Endodermal cell (in vitro differentiated cells): Measurements from ENCODE around the gene ADAMTS13. TPM values are rescaled to one million over a fixed set of nuclear protein-coding genes. Genes with fewer than 3 reads are reported as not detected.

Experiments
- DNase-seq: peaks from one replicate; pipeline ENCODE4 v3.0.0-alpha.2; 2017
- H3K27ac ChIP-seq: 2 replicates; pipeline ENCODE4 v1.5.1; 2013; ENCODE audit warnings: mild to moderate bottlenecking, low read depth, low read length, moderate library complexity
- H3K27me3 ChIP-seq: 2 replicates; pipeline ENCODE4 v1.6.1; 2013; ENCODE audit warnings: mild to moderate bottlenecking, low read length, moderate library complexity; ENCODE audit not compliant: insufficient read depth, control insufficient read depth, poor library complexity, severe bottlenecking
- H3K36me3 ChIP-seq: 2 replicates; pipeline ENCODE4 v1.7.0; 2013; ENCODE audit warnings: mild to moderate bottlenecking, low read length, moderate library complexity; ENCODE audit not compliant: control insufficient read depth, insufficient read depth
- H3K4me1 ChIP-seq: one replicate; pipeline ENCODE4 v1.7.0; 2013; ENCODE audit warnings: low read length; ENCODE audit not compliant: control insufficient read depth, insufficient read depth
- H3K4me3 ChIP-seq: 2 replicates; pipeline ENCODE4 v1.5.1; 2013; ENCODE audit warnings: mild to moderate bottlenecking, low read length, moderate library complexity
- H3K9ac ChIP-seq: 2 replicates; pipeline ENCODE4 v1.6.1; 2013; ENCODE audit warnings: mild to moderate bottlenecking, low read length, moderate library complexity; ENCODE audit not compliant: poor library complexity, severe bottlenecking; ENCODE audit errors: extremely low read depth
- H3K9me3 ChIP-seq: 2 replicates; pipeline ENCODE4 v1.6.1; 2013; ENCODE audit warnings: mild to moderate bottlenecking, low read length, moderate library complexity; ENCODE audit not compliant: control insufficient read depth
- H3K27ac Mint-ChIP-seq: 2 replicates; pipeline ENCODE4 v1.8.0; 2020; ENCODE audit warnings: mixed read lengths
- H3K27me3 Mint-ChIP-seq: 2 replicates; pipeline ENCODE4 v1.8.0; 2021; ENCODE audit warnings: mild to moderate bottlenecking, mixed read lengths; ENCODE audit not compliant: insufficient read depth
- H3K36me3 Mint-ChIP-seq: 2 replicates; pipeline ENCODE4 v1.8.0; 2020; ENCODE audit warnings: low read depth, mixed read lengths
- H3K4me1 Mint-ChIP-seq: 2 replicates; pipeline ENCODE4 v1.8.0; 2020; ENCODE audit warnings: mixed read lengths
- H3K4me3 Mint-ChIP-seq: 2 replicates; pipeline ENCODE4 v1.8.0; 2020; ENCODE audit warnings: mild to moderate bottlenecking, moderate library complexity, mixed read lengths
- H3K9me3 Mint-ChIP-seq: 2 replicates; pipeline ENCODE4 v1.8.0; 2020; ENCODE audit warnings: mild to moderate bottlenecking, mixed read lengths
- CTCF ChIP-seq: fragments of 200-600 bp; sonication (generic); conservative IDR thresholded peaks from 2 replicates; pipeline ENCODE4 v1.5.0; 2021; ENCODE audit warnings: antibody characterized with exemption, mild to moderate bottlenecking
- WGBS, 2 experiments: methylation state at CpG; one replicate each; pipeline versions ENCODE4 v1.1.5 to v1.1.7; 2013; ENCODE audit warnings: missing lambda C conversion rate in 2 of 2, mixed read lengths in 1 of 2; ENCODE audit not compliant: insufficient coverage in 1 of 2, insufficient read length in 1 of 2; 5-methylcytosine and 5-hydroxymethylcytosine counted together
- total RNA-seq, 2 donors: library from RNA; stranded (reverse); fragmentation: NEBNext Ultra II Directional in 1 of 2; extraction: Animal tissue kit (Norgen Biotek cat#: 25700) in 1 of 2; gene quantifications; 2 replicates in 1 of 2; 3 replicates in 1 of 2; pipeline ENCODE4 v1.2.1, GENCODE V29; 2021

The ADAMTS13 gene
- total RNA-seq, 2 donors from 2014 or later = 13.5 to 21.7 TPM

- Mint-ChIP-seq H3K27me3 (peaks cover 8% of the 10 kb centered on the region), H3K27ac (no peak overlapping the region), H3K4me3 (no peak overlapping the region), H3K36me3 (peaks cover 10% of the 10 kb centered on the region), H3K4me1 (peaks cover 3% of the 10 kb centered on the region), H3K9me3 (no peaks in the 10 kb centered on the region)
- H3K27me3 ChIP-seq = peaks cover 9% of the 10 kb centered on the region
- peaks cover 9% of the 10 kb centered on the region for H3K4me1 ChIP-seq
- TF ChIP-seq CTCF = no peak
- H3K36me3 ChIP-seq = peaks cover 6% of the 10 kb centered on the region
- H3K9ac ChIP-seq = no peak overlapping the region
- no peak for DNase-seq
- WGBS, 2 experiments = 95% methylated on average over 20 to 27 of the region's 27 CpGs
- H3K9me3 ChIP-seq = no peaks in the 10 kb centered on the region
- no peak overlapping the region for H3K27ac ChIP-seq
- H3K4me3 ChIP-seq = no peak overlapping the region
These were observed 54.1 kb downstream of the ADAMTS13 start for GRCh38 chr9:133476036-133476931.

DNA sequence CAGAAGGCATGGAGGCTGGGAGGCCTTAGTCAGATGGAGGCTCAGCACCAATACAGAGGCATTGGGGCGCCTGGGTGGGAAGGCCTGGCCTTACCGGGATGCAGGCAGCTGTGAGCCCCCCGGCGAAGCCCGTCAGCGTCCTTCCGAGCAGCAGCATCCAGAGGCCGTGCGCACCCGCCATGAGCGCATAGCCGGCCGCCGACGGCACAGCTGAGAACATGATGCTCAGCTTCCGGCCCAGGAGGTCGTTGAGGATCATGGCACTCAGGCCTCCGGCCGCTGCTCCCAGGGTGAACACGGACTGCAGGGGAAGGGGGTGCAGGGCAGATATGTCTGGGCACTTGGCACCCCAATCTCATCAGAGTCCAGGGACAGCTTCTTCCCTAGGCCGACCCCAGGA, 54.8 kb downstream of the ADAMTS13 start:
- Mint-ChIP-seq H3K27me3 (peaks cover 11% of the 10 kb centered on the region), H3K4me1 (peaks cover 3% of the 10 kb centered on the region), H3K27ac (no peak overlapping the region), H3K4me3 (no peak overlapping the region), H3K36me3 (peaks cover 10% of the 10 kb centered on the region), H3K9me3 (no peaks in the 10 kb centered on the region)
- Histone ChIP-seq H3K9ac (no peak overlapping the region), H3K4me1 (peaks cover 9% of the 10 kb centered on the region), H3K4me3 (no peak overlapping the region), H3K27me3 (peaks cover 9% of the 10 kb centered on the region), H3K36me3 (peaks cover 6% of the 10 kb centered on the region), H3K27ac (no peak overlapping the region), H3K9me3 (no peaks in the 10 kb centered on the region)
- TF ChIP-seq CTCF = no peak
- no peak for DNase-seq
- WGBS, 2 experiments = 93 to 97% methylated on average over 21 of the region's 21 CpGs

DNA sequence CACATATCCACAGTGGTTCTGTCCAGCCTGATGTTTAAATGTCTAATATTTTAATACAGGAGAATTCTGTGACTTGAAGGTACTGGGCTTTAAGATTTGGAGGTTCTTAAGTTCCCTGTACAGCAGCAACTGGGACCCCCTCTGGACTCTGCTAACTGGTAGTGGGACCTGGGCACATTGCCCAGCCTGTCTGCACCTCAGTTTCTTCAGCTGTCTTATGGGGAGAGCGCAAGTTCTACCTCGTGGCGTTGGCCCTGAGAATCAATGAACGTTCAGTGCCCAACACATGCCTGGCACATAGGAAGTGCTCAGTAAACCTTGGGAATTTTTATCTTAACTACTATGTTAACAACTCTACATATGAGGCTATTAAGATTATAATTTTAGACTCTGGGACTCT, 55.3 kb downstream of the ADAMTS13 start:
- Mint-ChIP-seq H3K27me3 (peaks cover 15% of the 10 kb centered on the region), H3K4me3 (no peak overlapping the region), H3K36me3 (peaks cover 10% of the 10 kb centered on the region), H3K4me1 (peaks cover 3% of the 10 kb centered on the region), H3K27ac (no peak overlapping the region), H3K9me3 (no peaks in the 10 kb centered on the region)
- TF ChIP-seq CTCF = no peak
- H3K9me3 ChIP-seq = no peaks in the 10 kb centered on the region
- no peak overlapping the region for H3K4me3 ChIP-seq
- no peak for DNase-seq
- 60 to 82% methylated on average over 3 to 4 of the region's 4 CpGs for WGBS, 2 experiments
- no peak overlapping the region for H3K27ac ChIP-seq
- no peak overlapping the region for H3K9ac ChIP-seq
- peaks cover 6% of the 10 kb centered on the region for H3K36me3 ChIP-seq
- peaks cover 9% of the 10 kb centered on the region for H3K4me1 ChIP-seq
- H3K27me3 ChIP-seq = peaks cover 9% of the 10 kb centered on the region
